Stimulated activated CD4-positive, alpha-beta T cell treated with anti-CD3 and anti-CD28 coated beads, TNF-alpha, amount 100 ng/mL, for 48 hours (primary cell): Measurements from ENCODE around the gene PTCHD4.

ENCODE experiments used
- DNase-seq, 3 donors: peaks; one replicate each; pipeline ENCODE4 v3.0.0-alpha.2; 2020; ENCODE audit warnings: low read depth in 3 of 3

Gene PTCHD4

GRCh38 chr6:48099713-48100587 lies 11.0 kb downstream of the PTCHD4 start:
- no peak for DNase-seq

- DNase-seq, result no peak
Observed at GRCh38 chr6:48098923-48099322, 12.1 kb downstream of the PTCHD4 start.

GRCh38 chr6:48092550-48093217 lies 18.3 kb downstream of the PTCHD4 start:
- no peak for DNase-seq

- no peak for DNase-seq
Observed at GRCh38 chr6:48090546-48090945, 20.5 kb downstream of the PTCHD4 start.

- DNase-seq, result no peak
Observed at GRCh38 chr6:48087448-48087847, 23.5 kb downstream of the PTCHD4 start.

GRCh38 chr6:48086187-48086586 lies 24.8 kb downstream of the PTCHD4 start:
- no peak for DNase-seq

- no peak for DNase-seq
Observed at GRCh38 chr6:48085131-48085741, 25.8 kb downstream of the PTCHD4 start.

- DNase-seq, result no peak
Observed at GRCh38 chr6:48084201-48084600, 26.8 kb downstream of the PTCHD4 start.

GRCh38 chr6:48080227-48081009 lies 30.6 kb downstream of the PTCHD4 start:
- DNase-seq, result no peak

GRCh38 chr6:48078120-48078519 lies 32.9 kb downstream of the PTCHD4 start:
- DNase-seq, result no peak

- DNase-seq, result no peak
Observed at GRCh38 chr6:48075181-48075580, 35.8 kb downstream of the PTCHD4 start.

- no peak for DNase-seq
Observed at GRCh38 chr6:48073976-48074767, 36.8 kb downstream of the PTCHD4 start.

GRCh38 chr6:48071833-48072232 lies 39.2 kb downstream of the PTCHD4 start:
- DNase-seq, result no peak

- DNase-seq, result no peak
Observed at GRCh38 chr6:48069280-48069679, 41.7 kb downstream of the PTCHD4 start.

- no peak for DNase-seq
Observed at GRCh38 chr6:48068278-48069251, 42.4 kb downstream of the PTCHD4 start.

GRCh38 chr6:48067886-48068277 lies 43.1 kb downstream of the PTCHD4 start:
- no peak for DNase-seq

- no peak for DNase-seq
Observed at GRCh38 chr6:48067148-48067712, 43.8 kb downstream of the PTCHD4 start.

GRCh38 chr6:48061265-48061990 lies 49.6 kb downstream of the PTCHD4 start:
- DNase-seq, result no peak
